Muscle of arm (tissue), 12 donors: ENCODE results near the gene FBN3. TPM values are rescaled to one million over a fixed set of nuclear protein-coding genes. Genes with fewer than 3 reads are reported as not detected.
A peak's percentile ranks its signal among the peaks of the same experiment; 100 is the strongest.
"Not testable (repeated sequence)": the region's sequence is repeated elsewhere in the genome, so short reads cannot be mapped to it uniquely, and the experiment has no call there.

ENCODE experiments used
- DNase-seq: peaks from one replicate; pipeline ENCODE4 v3.0.0-alpha.2; 2013
- polyA plus RNA-seq, 12 donors: library from polyadenylated mRNA; unstranded; fragments of 120-200 nt; gene quantifications; one replicate each; pipeline ENCODE4 v1.2.1, GENCODE V29; 2013; ENCODE audit not compliant: insufficient read length in 12 of 12

FBN3 gene
- polyA plus RNA-seq, 12 donors: 5.6 to 41.5 (median 11.5) TPM; not detected in 1

DNA sequence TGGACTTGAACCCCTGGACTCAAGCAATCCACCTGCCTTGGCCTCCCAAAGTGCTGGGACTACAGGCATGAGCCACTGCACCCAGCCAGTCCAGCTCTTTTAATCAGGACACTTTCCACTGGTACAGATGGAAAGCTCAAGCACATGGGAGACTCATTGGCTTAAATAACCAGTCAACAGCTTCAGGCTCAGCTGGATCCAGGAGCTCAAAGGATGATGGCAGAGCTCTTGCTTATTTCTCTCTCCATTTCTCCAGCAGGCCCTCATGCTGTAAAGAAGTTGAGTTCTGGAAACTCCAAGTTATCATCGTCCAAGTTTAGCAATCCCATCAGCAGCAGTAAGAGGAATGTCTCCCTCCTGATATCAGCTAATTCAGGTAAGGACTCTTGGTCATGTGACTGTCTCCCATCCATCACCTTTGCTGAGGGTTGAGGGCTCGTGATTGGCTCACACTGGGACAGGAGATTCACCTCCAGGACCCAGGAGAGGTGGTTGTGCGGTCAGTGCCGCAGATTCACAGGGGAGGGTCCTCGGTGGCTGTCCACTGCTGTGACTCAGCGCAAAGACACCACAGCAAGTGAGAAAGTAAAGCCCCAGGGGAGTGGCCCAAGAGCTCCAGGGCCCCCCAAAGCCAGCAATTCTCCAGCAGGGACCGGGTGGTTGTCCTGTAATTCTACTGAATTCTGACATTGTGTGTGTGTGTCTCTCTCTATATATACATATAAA is 91.7 kb downstream of the FBN3 start:
- no peak for DNase-seq

GRCh38 chr19:8056533-8056932 is 92.9 kb downstream of the FBN3 start:
- no peak for DNase-seq

- DNase-seq: no peak
These were observed 95.2 kb downstream of the FBN3 start for GRCh38 chr19:8054169-8054568.

- DNase-seq: no peak
These were observed 96.9 kb downstream of the FBN3 start, which contains the start of gene CCL25 for GRCh38 chr19:8052464-8052859. Gene CCL25 (plus strand): TSS chr19:8052760. CDS start chr19:8053050, 290 bp downstream.

- peak; percentile 69 for DNase-seq
These were observed 98.9 kb downstream of the FBN3 start for GRCh38 chr19:8050274-8051096.

DNA sequence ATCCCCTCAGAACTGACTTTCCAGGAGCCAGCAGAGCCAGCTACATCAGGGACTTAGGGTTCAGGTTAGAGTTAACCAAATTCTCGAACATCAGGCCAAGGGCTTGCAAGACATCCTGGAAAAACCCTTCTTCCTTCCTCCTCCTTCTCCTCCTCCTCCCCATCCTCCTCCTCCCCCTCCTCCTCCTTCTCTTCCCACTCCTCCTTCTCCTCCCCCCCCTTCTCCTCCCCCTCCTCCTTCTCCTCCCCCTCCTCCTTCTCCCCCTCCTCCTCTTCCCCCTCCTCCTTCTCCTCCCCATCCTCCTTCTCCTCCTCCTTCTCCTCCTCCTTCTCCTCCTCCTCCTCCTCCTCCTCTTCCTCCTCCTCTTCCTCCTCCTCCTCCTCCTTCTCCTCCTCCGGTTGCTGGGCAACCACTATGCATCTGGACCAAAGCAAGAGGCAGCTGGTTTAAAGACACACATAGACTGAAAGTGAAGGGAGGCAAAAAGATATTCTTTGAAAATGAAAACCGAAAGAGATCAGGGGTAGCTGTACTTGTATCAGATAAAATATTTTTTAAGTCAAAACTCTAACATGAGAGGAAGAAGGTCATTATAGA is 102.7 kb downstream of the FBN3 start:
- no peak for DNase-seq

GRCh38 chr19:8045872-8046568 is 103.4 kb downstream of the FBN3 start:
- no peak for DNase-seq

- DNase-seq: no peak
These were observed 105.4 kb downstream of the FBN3 start for GRCh38 chr19:8044018-8044417.

GRCh38 chr19:8042900-8043299 is 106.5 kb downstream of the FBN3 start:
- DNase-seq: no peak

DNA sequence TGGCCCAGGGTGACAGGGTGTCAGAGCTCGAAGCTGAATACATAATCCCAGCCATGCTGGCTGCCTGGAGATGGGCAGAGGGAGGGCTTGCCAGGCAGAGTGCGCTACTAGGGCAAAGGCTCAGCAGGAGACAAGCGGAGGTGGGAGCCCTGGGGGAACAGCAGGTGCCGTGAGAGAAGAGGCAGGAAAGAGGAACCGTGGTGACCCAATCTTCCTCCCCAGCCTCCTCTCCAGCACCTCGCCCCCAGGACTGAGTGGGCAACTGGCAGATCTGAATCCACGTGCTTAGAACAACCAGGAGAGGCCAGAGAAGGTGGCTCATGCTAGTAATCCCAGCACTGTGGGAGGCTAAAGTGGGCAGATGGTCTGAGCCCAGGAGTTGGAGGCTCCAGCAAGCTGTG is 107.9 kb downstream of the FBN3 start:
- no peak for DNase-seq

DNA sequence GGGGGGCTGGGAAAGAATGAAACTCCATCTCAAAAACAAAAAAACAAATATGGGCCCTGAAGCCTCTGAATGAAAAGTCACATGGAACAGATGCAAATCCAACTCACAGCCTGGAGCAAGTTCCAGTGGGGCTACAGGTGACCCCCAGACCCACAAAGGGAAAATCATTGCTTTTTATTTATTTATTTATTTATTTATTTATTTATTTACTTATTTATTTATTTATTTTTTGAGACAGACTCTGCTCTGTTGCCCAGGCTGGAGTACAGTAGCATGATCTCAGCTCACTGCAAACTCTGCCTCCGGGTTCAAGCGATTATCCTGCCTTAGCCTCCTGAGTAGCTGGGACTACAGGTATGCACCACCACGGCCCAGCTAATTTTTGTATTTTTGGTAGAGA is 110.2 kb downstream of the FBN3 start:
- DNase-seq: no peak

GRCh38 chr19:8038815-8039214 is 110.6 kb downstream of the FBN3 start:
- no peak for DNase-seq

DNA sequence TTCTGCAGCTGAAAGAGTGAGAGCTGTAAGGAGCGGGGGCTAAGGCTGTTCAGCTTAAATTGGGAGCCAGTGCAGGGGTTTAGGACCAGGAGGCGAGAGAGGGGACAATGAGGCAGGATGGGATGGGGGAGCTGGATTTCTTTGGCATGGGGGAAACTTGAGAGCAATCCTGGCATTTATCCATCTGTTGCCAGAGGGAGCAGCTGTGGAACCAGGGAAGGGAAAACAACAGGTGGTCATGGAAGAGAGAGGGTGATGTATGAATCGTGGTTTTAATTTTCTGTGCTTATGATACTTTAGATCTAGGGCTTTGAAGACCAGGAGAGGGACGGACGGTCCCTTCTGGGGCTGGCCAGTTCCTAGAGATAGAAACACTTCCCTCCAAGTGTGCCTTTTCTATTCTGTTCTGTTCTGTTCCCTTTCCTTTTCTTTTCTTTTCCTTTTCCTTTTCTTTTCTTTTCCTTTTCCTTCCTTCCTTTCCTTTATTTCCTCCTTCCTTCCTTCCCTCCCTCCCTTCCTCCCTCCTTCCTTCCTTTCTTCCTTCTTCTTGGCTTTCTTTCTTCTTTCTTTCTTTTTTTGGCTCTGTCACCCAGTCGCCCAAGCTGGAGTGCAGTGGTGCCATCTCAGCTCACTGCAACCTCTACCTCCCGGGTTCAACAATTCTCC is 112.8 kb downstream of the FBN3 start:
- DNase-seq: no peak

- DNase-seq: no peak
These were observed 115.2 kb downstream of the FBN3 start for GRCh38 chr19:8034178-8034525.

- DNase-seq: not testable (repeated sequence)
These were observed 115.9 kb downstream of the FBN3 start for GRCh38 chr19:8033287-8034177.

GRCh38 chr19:8030960-8031359 is 118.4 kb downstream of the FBN3 start:
- DNase-seq: no peak

- no peak for DNase-seq
These were observed 120.4 kb downstream of the FBN3 start for GRCh38 chr19:8028951-8029491.

DNA sequence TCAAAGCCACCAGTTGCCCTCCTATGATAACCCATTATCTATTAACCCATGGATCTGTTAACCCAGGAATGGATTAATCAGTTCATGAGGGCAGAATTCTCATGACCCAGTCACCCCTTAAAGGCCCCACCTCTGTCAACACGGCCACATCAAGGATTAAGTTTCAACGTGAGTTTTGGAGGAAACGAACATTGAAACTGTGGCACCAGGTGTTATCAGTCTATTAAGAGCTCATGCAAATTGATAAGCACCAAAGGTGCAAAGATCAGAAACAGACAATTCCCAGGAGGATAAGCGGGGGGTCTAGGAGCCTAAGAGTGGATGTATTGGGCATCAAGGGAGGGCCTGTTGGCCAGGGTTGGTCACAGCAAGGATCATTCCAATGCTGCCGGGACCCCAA is 124.1 kb downstream of the FBN3 start:
- no peak for DNase-seq

GRCh38 chr19:8024256-8024655 is 125.1 kb downstream of the FBN3 start:
- not testable (repeated sequence) for DNase-seq

GRCh38 chr19:8023371-8023770 is 126.0 kb downstream of the FBN3 start:
- no peak for DNase-seq
